Gastrocnemius medialis (tissue), 4 donors: ENCODE data around the gene SYNJ1. TPM values are rescaled to one million over a fixed set of nuclear protein-coding genes. Genes with fewer than 3 reads are reported as not detected.

Experiments used
- ATAC-seq, 2 donors: fragments of 150-250 bp; one replicate each; pipeline ENCODE4 v1.9.1; 2016
- DNase-seq, 2 donors: peaks; one replicate each; pipeline ENCODE4 v3.0.0-alpha.2; 2019
- H3K27ac ChIP-seq, 4 donors: fragments of 200-600 bp; sonication (generic); 1 replicate in 1 of 4; 2 replicates in 3 of 4; pipeline ENCODE4 v1.5.1; 2016 to 2018; ENCODE audit warnings: mild to moderate bottlenecking in 2 of 4, moderate library complexity in 1 of 4
- H3K27me3 ChIP-seq, 3 donors: fragments of 200-600 bp; sonication (generic) in 2 of 3; 1 replicate in 1 of 3; 2 replicates in 2 of 3; pipeline versions ENCODE4 v1.5.1 to v1.6.0; 2016 to 2019; ENCODE audit warnings: mild to moderate bottlenecking in 1 of 3, moderate library complexity in 1 of 3
- H3K36me3 ChIP-seq, 2 donors: fragments of 200-600 bp; sonication (generic) in 1 of 2; one replicate each; pipeline ENCODE4 v1.5.1; 2017 to 2018
- H3K4me1 ChIP-seq, 2 donors: fragments of 200-600 bp; sonication (generic) in 1 of 2; one replicate each; pipeline ENCODE4 v1.5.1; 2016 to 2017; ENCODE audit warnings: mild to moderate bottlenecking in 2 of 2
- H3K4me3 ChIP-seq, 4 donors: fragments of 200-600 bp; sonication (generic) in 3 of 4; 1 replicate in 1 of 4; 2 replicates in 3 of 4; pipeline ENCODE4 v1.5.1; 2016 to 2019; ENCODE audit warnings: mild to moderate bottlenecking in 2 of 4
- H3K9me3 ChIP-seq, 3 donors: fragments of 200-600 bp; sonication (generic) in 2 of 3; 1 replicate in 1 of 3; 2 replicates in 2 of 3; pipeline ENCODE4 v1.5.1; 2016 to 2019
- POLR2A ChIP-seq, 2 donors: fragments of 450-650 bp; IDR thresholded peaks; one replicate each; pipeline ENCODE4 v1.6.1; 2017; ENCODE audit warnings: antibody characterized with exemption in 2 of 2, mild to moderate bottlenecking in 2 of 2, moderate library complexity in 2 of 2
- in situ Hi-C, 4 donors: fragments of 200-750 bp; cut with MboI; loops; one replicate each; pipeline versions ENCODE4 v1.15.0 to v1.8.0; 2017; ENCODE audit warnings: low sequenced_read_pairs in 4 of 4
- intact Hi-C: fragments of 100-400 bp; cut with DNase I; formaldehyde crosslinking; loops from one replicate; pipeline ENCODE4 v1.15.1; 2023; ENCODE audit warnings: low total_unique reads
- total RNA-seq, 4 donors: library from RNA; depleted of rRNA; stranded (reverse); fragments of >200 nt; gene quantifications; one replicate each; pipeline versions ENCODE4 v1.1.0 to v1.2.3, GENCODE V29; 2016
- TF ChIP-seq, protein P1 (sequence below), 5 experiments: fragments of 450-650 bp in 3 of 5; fragments of 200-600 bp in 2 of 5; sonication (generic) in 2 of 5; IDR thresholded peaks in 4 of 5; conservative IDR thresholded peaks in 1 of 5; 1 replicate in 4 of 5; 2 replicates in 1 of 5; pipeline ENCODE4 v1.5.1; 2016 to 2019; ENCODE audit warnings: antibody characterized with exemption in 5 of 5, mild to moderate bottlenecking in 3 of 5, moderate library complexity in 3 of 5

SYNJ1 gene
- total RNA-seq, 4 donors from 2014 or later: 10.0 to 34.8 (median 10.8) TPM

DNA sequence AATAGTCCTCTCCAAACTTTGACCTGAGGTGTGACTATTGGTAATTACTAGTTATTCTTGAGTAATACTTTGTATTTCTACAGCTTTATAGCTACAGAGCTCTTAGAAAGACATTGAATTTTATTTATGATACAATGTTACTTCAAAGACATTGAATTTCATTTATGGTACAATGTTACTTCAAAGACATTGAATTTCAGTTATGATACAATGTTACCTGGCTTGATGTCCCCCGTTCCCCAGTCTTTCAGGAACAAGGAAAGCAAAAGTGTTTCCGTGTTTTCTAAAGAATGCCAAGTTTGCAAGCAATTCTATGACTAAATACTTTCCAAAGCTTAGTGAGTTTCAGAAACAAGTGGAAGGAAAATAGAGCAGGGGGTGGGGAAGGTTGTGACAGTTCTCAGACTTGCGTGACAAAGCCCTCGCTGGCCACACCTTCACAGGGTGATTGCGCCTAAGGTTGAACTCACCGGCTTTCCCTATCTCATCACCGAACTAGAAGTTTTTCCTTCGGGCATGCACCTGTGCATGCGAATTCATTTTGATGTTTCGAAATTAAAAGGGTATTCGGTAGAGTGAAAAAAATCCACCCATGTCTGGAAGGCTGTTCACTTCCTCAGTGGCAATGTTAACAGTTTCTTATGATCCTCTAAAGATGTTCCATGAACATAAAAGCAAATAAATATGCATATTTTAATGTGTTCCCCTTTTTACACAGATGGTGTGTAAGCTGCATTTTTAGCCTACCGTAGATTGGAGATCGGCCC lies 44.7 kb upstream of the SYNJ1 start:
- ATAC-seq (no peak), DNase-seq (peak in 1 of 2 donors; percentile 22)
- in situ Hi-C loops: loop anchor here in 2 of 4 donors (10.0 to 25.0 kb wide), 2 partner anchors 48 to 765 kb away; partner anchors contain the start of genes GART (in 1 of the 2), SON (in 1 of the 2) and SYNJ1 (in 1 of the 2)
- H3K36me3 ChIP-seq: no peaks in the 10 kb centered on the region
- peaks cover 34 to 40% of the 10 kb centered on the region in 2 donors for H3K4me1 ChIP-seq
- peaks cover 0 to 4% (median 0%) of the 10 kb centered on the region in 3 donors for H3K27me3 ChIP-seq
- H3K9me3 ChIP-seq: no peaks in the 10 kb centered on the region
- peak overlapping the region; percentile 87 to 95 (median 88) for H3K27ac ChIP-seq
- peak overlapping the region; percentile 61 to 94 (median 84) for H3K4me3 ChIP-seq
- no peak for TF ChIP-seq POLR2A (IDR thresholded peaks at IDR 0.05)
- TF ChIP-seq, protein P1, sequence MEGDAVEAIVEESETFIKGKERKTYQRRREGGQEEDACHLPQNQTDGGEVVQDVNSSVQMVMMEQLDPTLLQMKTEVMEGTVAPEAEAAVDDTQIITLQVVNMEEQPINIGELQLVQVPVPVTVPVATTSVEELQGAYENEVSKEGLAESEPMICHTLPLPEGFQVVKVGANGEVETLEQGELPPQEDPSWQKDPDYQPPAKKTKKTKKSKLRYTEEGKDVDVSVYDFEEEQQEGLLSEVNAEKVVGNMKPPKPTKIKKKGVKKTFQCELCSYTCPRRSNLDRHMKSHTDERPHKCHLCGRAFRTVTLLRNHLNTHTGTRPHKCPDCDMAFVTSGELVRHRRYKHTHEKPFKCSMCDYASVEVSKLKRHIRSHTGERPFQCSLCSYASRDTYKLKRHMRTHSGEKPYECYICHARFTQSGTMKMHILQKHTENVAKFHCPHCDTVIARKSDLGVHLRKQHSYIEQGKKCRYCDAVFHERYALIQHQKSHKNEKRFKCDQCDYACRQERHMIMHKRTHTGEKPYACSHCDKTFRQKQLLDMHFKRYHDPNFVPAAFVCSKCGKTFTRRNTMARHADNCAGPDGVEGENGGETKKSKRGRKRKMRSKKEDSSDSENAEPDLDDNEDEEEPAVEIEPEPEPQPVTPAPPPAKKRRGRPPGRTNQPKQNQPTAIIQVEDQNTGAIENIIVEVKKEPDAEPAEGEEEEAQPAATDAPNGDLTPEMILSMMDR (IDR thresholded peaks at IDR 0.05 in 4 of 5, conservative IDR thresholded peaks at IDR 0.05 in 1 of 5): no peak
- intact Hi-C loops: loop anchor here (2.0 to 10.0 kb wide), 4 partner anchors 380 to 870 kb away; partner anchors contain the start of genes CRYZL1, GART, IFNAR1 and ITSN1

DNA sequence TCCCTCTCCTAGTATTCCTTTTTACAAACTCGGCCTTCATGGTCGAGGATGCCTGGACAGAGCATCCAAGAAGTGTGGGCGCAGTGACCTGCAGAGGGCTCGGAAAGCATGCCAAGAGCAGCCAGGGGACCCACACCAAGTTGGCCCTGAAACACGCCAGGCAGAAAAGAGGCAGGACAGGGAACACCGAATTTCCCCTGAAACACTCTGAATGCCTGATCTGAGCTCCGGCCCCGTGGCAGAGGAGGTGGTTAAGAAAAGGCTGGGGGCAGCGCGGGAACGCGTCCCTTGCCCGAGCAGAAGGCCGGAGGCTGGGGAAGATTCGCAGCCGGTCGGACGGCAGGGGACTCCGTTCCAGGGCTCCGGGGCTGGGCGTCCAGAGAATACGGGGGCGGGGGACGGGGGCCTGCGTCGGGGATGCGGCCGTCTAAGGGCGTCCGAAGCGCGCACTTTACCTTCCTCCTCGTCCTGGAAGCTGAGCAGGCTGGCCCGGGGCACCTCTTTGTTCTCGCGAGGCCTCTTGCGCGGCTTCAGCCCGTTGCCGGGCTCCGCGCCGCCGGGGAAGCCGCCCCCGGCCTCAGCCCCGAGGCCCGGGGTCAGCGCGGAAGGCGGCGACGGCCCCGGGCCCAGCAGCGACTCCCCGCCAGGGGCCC lies 43.2 kb upstream of the SYNJ1 start:
- ATAC-seq (peak; percentile 53 to 60), DNase-seq (peak; percentile 27 to 42)
- H3K36me3 ChIP-seq: no peaks in the 10 kb centered on the region
- in situ Hi-C loops (loop anchor here in 2 of 4 donors (10.0 to 25.0 kb wide), 2 partner anchors 46 to 766 kb away; partner anchors contain the start of genes GART (in 1 of the 2), SON (in 1 of the 2) and SYNJ1 (in 1 of the 2)), intact Hi-C loops (loop anchor here (1.0 to 10.0 kb wide), 5 partner anchors 43 to 871 kb away; partner anchors contain the start of genes CFAP298, CRYZL1, GART and IFNAR1)
- no peaks in the 10 kb centered on the region for H3K9me3 ChIP-seq
- H3K4me3 ChIP-seq: peak overlapping the region; percentile 83 to 94 (median 86)
- TF ChIP-seq, protein P1 (IDR thresholded peaks at IDR 0.05 in 4 of 5, conservative IDR thresholded peaks at IDR 0.05 in 1 of 5): no peak
- peaks cover 34 to 40% of the 10 kb centered on the region in 2 donors for H3K4me1 ChIP-seq
- H3K27ac ChIP-seq: peak overlapping the region; percentile 87 to 95 (median 88)
- H3K27me3 ChIP-seq: peaks cover 0 to 4% (median 0%) of the 10 kb centered on the region in 3 donors

DNA sequence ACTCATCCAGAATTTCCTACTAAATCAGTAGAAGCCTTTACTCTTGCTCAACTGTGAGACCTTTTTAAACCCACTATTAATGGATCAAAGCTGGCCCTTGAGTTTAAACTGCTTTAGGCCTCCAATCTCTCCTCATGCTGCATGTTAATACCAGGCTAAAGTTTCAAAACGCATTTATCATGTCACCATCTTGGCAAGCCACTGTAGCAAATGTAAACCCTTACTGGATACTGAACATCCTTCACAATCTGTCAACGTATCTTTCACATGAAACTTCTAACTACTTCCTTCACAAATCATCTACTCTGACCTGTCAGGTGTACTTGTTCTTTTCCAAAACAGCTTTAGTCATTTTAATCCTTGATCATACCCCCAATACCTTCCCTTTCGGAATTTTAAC lies 40.7 kb upstream of the SYNJ1 start:
- Histone ChIP-seq H3K36me3 (peaks cover 0 to 8% of the 10 kb centered on the region in 2 donors), H3K27me3 (peaks cover 0 to 4% (median 0%) of the 10 kb centered on the region in 3 donors), H3K4me1 (peaks cover 34 to 40% of the 10 kb centered on the region in 2 donors), H3K4me3 (peak overlapping the region in 1 of 4 donors; percentile 3), H3K27ac (peak overlapping the region in 1 of 4 donors; percentile 4), H3K9me3 (no peaks in the 10 kb centered on the region)
- intact Hi-C loops: no loop called here
- in situ Hi-C loops: loop anchor here in 1 of 4 donors (25.0 kb wide), 1 partner anchor 769 kb away; the partner anchor contains the start of genes GART and SON
- ATAC-seq (no peak), DNase-seq (no peak)
- TF ChIP-seq, protein P1 (IDR thresholded peaks at IDR 0.05 in 4 of 5, conservative IDR thresholded peaks at IDR 0.05 in 1 of 5): no peak
- TF ChIP-seq POLR2A (IDR thresholded peaks at IDR 0.05): no peak

DNA sequence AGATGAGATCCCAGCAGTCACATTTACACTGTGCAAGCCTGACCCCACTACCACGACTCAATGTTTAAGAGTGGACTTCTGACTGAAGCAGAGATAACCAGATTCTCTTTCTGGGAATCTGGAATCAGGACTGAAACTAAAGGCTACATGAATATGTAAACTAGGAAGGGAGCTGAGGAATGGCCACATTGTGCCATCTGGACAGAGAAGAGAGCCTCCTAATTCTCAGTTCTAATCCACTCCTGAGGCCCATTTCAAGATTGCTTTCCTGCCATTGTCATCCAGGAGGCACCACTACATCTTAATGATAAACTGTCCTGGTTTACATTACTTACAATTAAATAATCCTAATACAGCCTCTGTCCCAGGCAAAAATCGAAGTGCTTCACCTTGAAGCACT lies 37.2 kb upstream of the SYNJ1 start:
- Histone ChIP-seq H3K9me3 (no peaks in the 10 kb centered on the region), H3K27ac (no peak overlapping the region), H3K4me3 (no peak overlapping the region), H3K27me3 (no peaks in the 10 kb centered on the region), H3K36me3 (peaks cover 0 to 42% of the 10 kb centered on the region in 2 donors), H3K4me1 (peaks cover 22 to 24% of the 10 kb centered on the region in 2 donors)
- in situ Hi-C loops (loop anchor here in 1 of 4 donors (25.0 kb wide), 1 partner anchor 772 kb away; the partner anchor contains the start of genes GART and SON), intact Hi-C loops (no loop called here)
- no peak for ATAC-seq
- TF ChIP-seq, protein P1 (IDR thresholded peaks at IDR 0.05 in 4 of 5, conservative IDR thresholded peaks at IDR 0.05 in 1 of 5): no peak
- TF ChIP-seq POLR2A (IDR thresholded peaks at IDR 0.05): no peak
- DNase-seq: no peak
